NCI-H524 treated with DMSO at 0.1 percent for 48 hours (cell line): ENCODE data around the gene ANXA8L1.
"Not testable (repeated sequence)": the region's sequence is repeated elsewhere in the genome, so short reads cannot be mapped to it uniquely, and the experiment has no call there.

Source experiments
- DNase-seq: peaks from one replicate; lab custom pipeline; 2025; lab: John Stamatoyannopoulos, UW

ANXA8L1 gene, protein sequence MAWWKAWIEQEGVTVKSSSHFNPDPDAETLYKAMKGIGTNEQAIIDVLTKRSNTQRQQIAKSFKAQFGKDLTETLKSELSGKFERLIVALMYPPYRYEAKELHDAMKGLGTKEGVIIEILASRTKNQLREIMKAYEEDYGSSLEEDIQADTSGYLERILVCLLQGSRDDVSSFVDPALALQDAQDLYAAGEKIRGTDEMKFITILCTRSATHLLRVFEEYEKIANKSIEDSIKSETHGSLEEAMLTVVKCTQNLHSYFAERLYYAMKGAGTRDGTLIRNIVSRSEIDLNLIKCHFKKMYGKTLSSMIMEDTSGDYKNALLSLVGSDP

GRCh38 chr10:46375406-46375805, at the start of gene ANXA8L1:
TSS of gene ANXA8L1 (plus strand) at chr10:46375776. CDS start at chr10:46375852, 76 bp downstream.
- not testable (repeated sequence) for DNase-seq

- no peak for DNase-seq
These were observed 49.5 kb upstream of the ANXA8L1 start for GRCh38 chr10:46326066-46326465.

DNA sequence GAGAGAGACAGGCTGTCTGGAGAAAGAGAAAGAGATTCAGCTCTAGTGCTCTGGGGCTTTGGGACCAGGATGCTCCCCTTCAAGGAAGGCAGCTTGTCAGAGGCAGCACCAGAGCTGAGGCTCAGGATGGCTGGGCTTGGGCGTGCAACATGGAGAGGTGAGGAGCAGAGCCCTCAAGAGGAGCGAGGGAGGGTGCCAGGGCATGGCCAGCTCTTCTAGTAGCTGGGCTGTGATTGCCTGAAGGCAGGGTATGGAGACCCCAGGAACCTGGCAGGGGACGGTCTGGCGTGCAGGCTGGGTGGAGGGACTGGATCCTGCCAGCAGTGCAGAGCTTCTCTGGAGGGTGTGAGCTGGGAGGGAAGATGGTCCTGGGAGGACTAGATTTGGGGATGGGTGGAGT, 48.6 kb upstream of the ANXA8L1 start:
- DNase-seq: no peak

DNA sequence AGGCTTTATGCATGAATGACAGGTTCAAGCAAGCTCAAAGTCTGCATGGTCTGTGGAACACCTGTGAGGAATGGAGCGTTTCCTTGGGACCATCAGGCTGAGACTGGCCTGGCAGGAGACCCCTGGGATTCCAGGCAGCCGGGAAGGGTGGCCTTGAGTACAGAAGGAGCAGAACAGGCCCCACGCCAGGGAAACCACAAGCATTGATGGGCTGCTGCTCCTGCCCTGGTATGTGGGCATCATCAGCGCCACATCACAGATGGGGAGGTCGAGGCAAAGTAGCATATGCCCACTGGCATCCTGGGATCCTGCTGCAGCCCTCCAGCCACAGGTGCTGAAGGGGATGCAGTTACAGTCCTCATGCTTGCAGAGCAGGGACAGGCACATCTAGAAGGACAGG, 47.9 kb upstream of the ANXA8L1 start:
- DNase-seq: no peak

- no peak for DNase-seq
These were observed 46.5 kb upstream of the ANXA8L1 start for GRCh38 chr10:46328853-46329689.

DNA sequence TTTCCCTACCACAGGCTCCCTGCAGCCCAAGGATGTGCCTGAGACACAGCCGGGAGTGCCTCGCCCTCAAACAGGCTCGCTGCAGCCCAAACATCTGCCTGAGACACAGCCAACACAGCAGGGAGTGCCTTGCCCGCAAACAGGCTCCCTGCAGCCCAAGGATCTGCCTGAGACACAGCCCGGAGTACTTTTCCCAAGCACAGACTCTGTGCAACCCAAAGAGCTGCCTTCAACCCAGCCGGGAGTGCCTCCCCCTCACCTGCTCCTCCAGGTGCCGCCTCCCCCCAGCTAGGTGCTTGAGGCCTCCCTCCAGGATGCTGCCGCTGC, 45.9 kb upstream of the ANXA8L1 start:
- no peak for DNase-seq

DNA sequence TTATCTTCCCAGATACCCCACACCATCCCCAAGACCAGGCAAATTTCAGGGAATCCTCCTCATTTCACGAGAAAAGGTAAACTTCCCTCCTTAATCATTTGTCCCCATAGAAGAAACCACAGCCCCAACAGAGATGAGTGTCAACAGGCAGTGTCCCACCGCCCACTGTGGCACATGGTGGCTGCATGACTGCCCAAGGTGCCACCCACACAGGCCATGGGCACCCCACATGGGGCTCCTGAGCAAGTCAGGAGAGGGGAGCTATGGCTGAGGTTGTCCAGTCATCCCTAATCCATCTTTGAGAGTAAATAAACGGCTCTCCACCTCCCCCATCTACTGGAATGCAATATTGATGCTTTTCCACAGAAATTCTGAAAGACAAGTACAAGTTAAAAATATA, 44.7 kb upstream of the ANXA8L1 start:
- DNase-seq: no peak

GRCh38 chr10:46365484-46365883, 10.1 kb upstream of the ANXA8L1 start:
- DNase-seq: not testable (repeated sequence)

DNA sequence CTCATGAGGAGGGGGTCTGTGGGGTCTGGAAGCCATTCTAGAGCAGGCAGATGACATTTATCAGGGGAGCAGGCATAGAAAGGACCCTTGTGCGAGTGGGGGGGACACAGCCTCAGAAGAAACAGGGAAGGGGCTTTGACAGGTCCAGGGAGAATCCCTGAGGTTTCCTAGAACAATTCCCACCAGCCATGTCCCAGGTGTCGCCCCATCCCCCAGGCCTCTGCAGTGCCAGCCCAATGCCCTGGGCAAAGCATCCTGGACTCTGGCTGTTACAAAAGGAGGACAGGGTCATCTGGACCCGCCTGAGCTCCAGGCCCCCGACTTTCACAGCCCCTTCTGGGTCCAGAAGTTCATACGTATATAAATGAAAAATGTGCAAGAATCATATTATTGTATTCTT, 8.4 kb upstream of the ANXA8L1 start:
- not testable (repeated sequence) for DNase-seq

DNA sequence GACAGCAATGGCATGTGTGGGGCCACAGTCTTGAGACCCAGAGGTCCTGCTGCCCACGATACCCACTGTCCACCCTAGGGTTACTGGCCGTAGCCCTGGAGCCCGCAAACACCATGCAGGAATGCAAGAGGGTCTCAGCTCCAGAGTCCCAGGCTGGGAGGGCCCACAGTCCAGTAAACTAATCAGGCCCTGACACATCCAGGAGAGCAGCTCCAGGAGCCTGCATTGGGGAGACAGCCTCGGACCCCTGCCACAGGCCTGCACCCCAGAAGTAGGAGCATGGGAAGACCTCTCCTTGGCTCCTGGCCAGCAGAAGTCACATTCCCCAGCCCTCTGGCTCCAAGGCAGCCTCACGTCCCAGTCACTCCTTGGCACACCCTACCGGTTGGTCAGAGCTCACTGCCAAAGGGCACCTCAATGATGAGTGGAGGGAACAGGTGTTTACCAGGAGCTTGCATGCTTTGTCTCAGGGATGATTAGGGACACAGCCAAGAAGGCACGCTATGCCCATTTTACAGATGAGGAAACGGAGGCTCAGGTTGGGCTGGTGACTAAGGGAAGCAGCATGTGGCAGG, 7.8 kb upstream of the ANXA8L1 start:
- not testable (repeated sequence) for DNase-seq

GRCh38 chr10:46368956-46369355, 6.6 kb upstream of the ANXA8L1 start:
- not testable (repeated sequence) for DNase-seq

GRCh38 chr10:46374410-46374809, 1.2 kb upstream of the ANXA8L1 start:
- not testable (repeated sequence) for DNase-seq

- not testable (repeated sequence) for DNase-seq
These were observed 1.4 kb downstream of the ANXA8L1 start for GRCh38 chr10:46377022-46377421.

DNA sequence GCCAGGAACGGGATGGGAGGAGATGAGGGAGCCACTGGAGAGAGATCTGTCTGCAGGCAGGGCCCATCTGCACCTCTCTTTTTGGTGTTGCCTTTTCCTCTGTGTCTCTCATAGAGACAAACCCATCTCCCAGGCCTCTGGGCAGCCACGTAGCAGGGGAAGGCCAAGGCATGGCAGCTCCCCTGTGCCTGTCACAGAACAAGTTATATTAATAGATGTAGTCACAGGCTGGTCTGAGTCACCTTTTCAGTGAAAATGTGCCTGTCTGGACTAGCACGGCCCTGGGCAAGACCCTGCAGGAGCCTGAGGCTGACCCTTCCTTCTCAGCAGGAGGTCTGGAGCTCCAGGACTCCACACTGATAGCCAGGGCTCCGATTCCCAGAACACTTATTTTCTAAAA, 2.1 kb downstream of the ANXA8L1 start:
- not testable (repeated sequence) for DNase-seq

DNA sequence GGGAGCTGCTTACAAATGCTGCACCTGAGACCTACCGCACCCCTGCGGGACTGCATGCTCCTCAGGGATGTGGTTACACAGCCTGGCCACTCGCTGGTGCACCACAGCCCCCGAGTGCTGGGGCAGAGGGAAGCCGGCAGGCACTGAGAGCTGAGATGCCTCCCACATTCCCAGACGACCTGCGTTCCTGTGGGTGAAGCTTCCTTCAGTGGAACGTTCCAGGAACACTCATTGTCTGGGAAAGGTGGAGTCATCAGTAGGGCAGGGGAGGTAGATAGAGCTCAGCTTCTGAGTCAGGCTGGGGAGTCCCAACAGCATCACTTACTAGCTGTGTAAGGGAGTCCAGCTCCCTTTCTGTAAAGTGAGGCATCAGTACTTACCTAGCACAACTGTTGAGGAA, 2.5 kb downstream of the ANXA8L1 start:
- not testable (repeated sequence) for DNase-seq

- not testable (repeated sequence) for DNase-seq
These were observed 3.8 kb downstream of the ANXA8L1 start for GRCh38 chr10:46379233-46379848.

GRCh38 chr10:46385858-46386257, 10.3 kb downstream of the ANXA8L1 start:
- DNase-seq: not testable (repeated sequence)

- DNase-seq: not testable (repeated sequence)
These were observed 11.1 kb downstream of the ANXA8L1 start for GRCh38 chr10:46386694-46387093.

DNA sequence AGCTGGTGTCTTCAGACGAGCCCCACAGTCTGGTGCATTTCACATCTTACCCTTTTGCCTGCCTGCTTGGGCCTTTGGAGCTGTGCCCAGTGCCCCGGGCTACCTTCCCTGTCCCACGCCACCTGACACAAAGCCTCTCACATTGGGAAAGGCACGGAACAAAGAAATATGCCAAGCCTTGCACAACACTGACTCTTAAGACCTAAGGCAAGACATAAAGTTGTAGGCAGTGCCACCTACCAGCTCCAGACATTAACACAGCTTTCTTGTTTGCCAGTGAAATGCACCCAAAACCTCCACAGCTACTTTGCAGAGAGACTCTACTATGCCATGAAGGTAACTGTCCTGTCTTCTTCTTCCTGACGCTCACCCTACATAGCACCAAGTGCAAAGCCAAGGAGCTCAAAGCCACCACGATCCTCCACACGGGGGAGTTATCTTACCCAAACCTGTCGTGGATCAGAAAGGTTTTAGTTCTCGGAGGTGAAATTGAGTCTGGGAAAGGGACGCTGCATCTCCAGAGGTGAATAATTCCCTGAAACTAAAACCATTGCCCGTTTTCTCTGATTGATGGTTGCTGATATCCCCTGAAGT, 11.8 kb downstream of the ANXA8L1 start:
- not testable (repeated sequence) for DNase-seq

- DNase-seq: not testable (repeated sequence)
These were observed 15.8 kb downstream of the ANXA8L1 start for GRCh38 chr10:46391422-46391821.

DNA sequence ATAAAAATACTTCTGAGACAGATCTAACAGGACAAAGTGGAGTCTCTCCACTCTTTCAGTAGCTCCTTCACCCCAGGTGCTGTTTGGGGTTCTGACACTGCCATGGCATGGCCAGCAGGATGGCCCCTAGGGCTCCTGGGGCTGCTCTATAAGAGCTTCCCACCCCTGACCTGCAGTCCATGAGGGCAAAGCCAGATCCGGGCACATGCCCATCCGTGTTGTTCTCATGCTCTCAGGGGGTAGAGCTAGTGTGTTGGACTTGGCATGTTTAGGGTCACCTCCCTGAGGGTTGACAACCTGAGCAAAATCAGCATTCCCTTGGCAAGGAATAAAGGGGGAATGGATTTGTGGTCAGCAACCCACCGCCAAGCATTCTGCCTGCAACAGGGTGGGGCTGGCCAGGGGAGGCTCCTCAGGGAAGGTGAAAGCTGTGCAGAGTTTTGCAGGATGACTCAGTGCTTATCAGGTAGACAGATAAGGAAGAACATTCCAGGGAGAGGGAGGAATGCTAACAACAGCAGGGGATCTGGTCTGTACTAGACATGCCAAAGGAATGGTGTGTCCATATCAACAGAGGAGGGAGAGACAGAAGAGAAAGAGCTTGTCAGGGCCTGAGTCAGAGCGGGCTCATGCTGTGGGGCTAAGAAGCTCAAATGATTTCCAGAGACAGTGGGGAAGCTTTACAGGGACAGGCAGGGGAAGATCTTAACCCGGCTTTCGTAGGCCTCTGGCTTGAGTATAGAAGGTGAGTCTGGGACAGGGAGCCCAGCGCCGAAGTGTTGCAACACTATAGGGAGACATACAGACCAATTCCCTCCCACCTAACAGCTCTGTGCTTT, 21.1 kb downstream of the ANXA8L1 start:
- not testable (repeated sequence) for DNase-seq
